ENCODE data around the gene ADSS2.
"Not testable (repeated sequence)": the region's sequence is repeated elsewhere in the genome, so short reads cannot be mapped to it uniquely, and the experiment has no call there.

The ADSS2 gene

DNA sequence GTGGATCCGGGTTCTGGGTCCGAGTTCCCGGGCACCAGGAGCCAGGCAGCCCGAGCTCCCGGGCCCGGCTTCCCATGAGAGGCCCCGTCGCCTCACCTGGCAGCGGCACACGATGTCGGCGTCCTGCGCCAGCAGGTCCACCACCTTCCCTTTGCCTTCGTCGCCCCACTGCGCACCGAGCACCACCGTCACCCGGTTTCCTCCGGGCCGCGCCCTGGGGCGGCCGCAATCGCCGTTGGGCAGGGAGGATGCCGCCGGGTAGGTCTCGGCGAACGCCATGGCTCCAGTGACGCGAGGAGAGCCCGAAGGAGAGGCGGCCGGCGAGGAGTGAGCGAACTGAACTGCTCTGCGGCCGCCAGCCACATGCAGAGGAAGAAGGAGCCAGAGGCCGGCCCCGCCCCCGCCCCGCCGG is at the start of gene ADSS2:
Gene ADSS2, minus strand, starts transcription at position 371 of the 412 bp plus-strand sequence. Its CDS starts 92 bp downstream, at position 279.
- DNase-seq (ENCODE audit: low read depth) = no peak

DNA sequence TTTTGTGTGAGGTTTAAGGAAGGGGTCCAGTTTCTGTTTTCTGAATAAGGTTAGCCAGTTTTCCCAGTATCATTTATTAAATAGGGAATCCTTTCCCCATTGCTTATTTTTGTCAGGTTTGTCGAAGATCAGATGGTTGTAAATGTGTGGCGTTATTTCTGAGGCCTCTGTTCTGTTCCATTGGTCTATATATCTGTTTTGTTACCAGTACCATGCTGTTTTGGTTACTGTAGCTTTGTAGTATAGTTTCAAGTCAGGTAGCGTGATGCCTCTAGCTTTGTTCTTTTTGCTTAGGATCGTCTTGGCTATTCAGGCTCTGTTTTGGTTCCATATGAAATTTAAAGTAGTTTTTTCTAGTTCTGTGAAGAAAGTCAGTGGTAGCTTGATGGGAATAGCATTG is 48.8 kb upstream of the ADSS2 start:
- DNase-seq (ENCODE audit: low read depth) = not testable (repeated sequence)

GRCh38 chr1:244499484-244499883 is 47.8 kb upstream of the ADSS2 start:
- not testable (repeated sequence) for DNase-seq (ENCODE audit: low read depth)

GRCh38 chr1:244497805-244498204 is 46.1 kb upstream of the ADSS2 start:
- peak; percentile 19 for DNase-seq (ENCODE audit: low read depth)

GRCh38 chr1:244496186-244496585 is 44.5 kb upstream of the ADSS2 start:
- DNase-seq (ENCODE audit: low read depth) = peak; percentile 3

- no peak for DNase-seq (ENCODE audit: low read depth)
Observed at GRCh38 chr1:244494653-244495052, 42.9 kb upstream of the ADSS2 start.

GRCh38 chr1:244484971-244485370 is 33.3 kb upstream of the ADSS2 start:
- DNase-seq (ENCODE audit: low read depth) = not testable (repeated sequence)

DNA sequence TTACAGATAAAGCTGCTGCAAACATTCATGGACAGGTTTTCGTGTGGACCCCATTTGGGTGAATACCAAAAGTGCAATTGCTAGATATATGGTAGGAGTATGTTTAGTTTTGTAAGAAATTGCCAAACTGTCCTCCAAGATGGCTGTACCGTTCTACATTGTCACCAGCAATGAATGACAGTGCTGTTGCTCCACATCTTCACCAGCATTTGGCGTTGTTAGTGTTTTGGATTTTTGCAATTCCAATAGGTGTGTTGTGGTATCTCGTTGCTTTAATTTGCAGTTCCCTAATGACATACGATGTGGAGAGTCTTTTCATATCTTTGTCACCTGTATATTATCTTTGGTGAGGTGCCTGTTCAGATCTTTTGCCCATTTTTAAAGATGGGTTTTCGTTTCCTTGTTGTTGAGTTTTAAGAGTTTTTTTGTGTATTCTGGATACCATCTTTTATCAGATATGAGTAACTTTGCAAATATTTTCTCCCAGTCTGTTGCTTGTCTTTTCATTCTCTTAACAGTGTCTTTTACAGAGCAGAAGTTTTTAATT is 21.4 kb upstream of the ADSS2 start:
- DNase-seq (ENCODE audit: low read depth) = no peak

DNA sequence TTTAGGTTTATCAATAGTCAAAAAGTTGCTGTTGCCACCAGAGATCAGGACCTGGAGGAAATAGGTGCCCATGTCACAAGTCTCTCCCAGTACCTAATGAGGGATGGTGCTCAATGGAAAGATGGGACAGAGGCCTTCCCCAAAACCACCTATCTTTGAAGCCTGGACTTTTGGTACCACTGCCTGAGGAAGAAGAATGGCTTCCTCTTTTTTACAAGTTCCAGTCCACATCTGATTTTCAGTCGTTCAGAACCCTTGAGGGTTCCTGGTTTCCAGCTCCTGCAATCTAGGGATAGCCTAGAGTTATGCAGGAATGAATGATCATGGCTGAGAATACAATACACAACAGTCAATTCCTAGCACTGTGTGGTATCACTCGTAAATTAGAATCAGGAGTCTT is 15.0 kb upstream of the ADSS2 start:
- no peak for DNase-seq (ENCODE audit: low read depth)

- peak; percentile 84 for DNase-seq (ENCODE audit: low read depth)
Observed at GRCh38 chr1:244461245-244462071, 9.7 kb upstream of the ADSS2 start, which contains the start of gene CATSPERE. Gene CATSPERE, plus strand, starts transcription at chr1:244461273. Its CDS starts 157 bp downstream, at chr1:244461430.

DNA sequence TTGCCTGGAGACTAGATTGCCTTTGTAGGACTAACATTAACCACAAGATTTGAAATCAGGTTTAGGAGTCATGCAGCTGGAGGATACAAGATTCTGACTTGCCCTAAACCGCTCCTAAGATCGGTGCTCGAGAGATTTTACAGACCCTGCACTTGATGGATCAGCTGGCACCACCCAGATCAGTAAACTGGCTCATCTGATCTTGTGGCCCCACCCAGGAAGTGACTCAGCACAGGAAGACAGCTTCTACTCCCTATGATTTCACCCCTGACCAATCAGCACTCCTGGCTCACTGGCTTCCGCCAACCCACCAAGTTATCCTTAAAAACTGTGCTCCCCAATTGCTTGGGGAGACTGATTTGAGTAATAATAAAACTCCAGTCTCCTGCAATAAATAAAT is 8.5 kb upstream of the ADSS2 start:
- no peak for DNase-seq (ENCODE audit: low read depth)

DNA sequence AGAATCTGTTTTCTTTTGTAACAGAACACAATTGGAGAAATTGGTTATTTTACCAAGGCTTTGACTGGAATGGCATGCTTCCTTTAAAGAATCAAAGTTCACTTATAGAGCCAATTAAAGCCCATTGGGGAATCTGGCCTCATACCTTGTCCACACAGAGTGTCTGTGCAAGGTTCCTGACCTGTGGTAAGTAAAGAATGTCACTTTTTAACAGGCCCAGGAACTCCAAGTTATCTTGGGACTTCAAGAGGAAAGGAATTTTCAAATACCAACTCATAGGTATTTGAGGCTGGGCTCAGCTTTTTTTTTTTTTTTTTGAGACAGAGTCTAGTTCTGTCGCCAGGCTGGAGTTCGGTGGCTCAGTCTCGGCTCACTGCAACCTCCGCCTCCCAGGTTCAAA is 7.1 kb upstream of the ADSS2 start:
- no peak for DNase-seq (ENCODE audit: low read depth)

- no peak for DNase-seq (ENCODE audit: low read depth)
Observed at GRCh38 chr1:244456586-244456985, 4.9 kb upstream of the ADSS2 start.

GRCh38 chr1:244454412-244454811 is 2.7 kb upstream of the ADSS2 start:
- no peak for DNase-seq (ENCODE audit: low read depth)

- DNase-seq (ENCODE audit: low read depth) = peak; percentile 98
Observed at GRCh38 chr1:244451951-244452795, 464 bp upstream of the ADSS2 start.

- peak; percentile 88 for DNase-seq (ENCODE audit: low read depth)
Observed at GRCh38 chr1:244450597-244451538, 841 bp downstream of the ADSS2 start.

GRCh38 chr1:244449936-244450508 is 1.7 kb downstream of the ADSS2 start:
- no peak for DNase-seq (ENCODE audit: low read depth)

DNA sequence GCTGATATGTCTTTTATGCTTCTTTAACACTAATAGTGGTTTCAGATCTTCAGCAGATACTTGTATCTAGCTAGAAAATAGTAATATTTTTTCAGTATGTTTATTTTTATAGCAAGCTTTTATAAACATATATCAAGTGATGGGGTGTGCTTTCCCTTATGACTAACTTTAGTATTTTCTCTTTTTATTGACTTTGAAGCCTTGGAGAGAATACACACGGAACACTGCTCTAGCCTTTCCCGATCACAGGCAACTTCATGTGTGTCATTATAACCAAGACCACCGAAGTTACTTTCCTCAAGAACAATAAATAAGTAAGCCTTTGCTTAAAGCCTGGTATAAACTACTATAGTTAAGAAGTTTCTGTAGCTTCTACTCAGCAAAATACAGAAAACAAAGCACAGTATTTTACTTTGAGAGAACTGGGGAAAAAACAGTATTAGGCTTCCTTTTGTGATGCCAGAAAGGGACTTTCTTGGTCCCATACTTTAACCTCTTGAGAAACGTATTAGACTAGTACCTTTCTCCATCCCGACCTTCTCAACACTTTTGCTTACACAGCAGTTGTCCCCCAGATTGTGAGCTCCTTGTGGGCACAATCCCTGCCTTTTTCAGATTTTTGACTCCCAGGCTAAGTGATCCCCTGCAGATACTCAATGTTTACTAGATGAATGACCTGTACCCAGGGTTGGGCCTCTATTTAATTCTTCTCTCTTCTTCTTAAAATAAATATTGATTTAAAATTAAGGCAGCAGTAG is 3.3 kb downstream of the ADSS2 start:
- no peak for DNase-seq (ENCODE audit: low read depth)

DNA sequence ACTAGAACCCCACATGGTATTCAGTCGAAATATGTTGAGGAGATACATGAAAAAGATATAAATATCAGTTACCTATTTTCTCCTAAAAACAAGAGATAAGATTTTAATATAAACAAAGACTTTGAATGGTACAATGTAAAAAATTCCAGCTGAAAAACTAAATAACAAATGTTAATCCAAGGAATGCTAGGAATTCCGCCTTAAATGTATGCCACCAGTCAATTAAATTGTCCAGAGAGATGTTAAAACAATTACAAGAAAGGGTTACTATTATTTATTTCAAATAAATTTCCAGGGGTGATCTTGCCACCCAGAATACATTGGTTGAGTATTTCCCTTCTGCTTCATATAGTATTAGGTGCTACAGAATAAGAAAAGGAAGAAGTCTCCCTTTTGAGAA is 4.2 kb downstream of the ADSS2 start:
- DNase-seq (ENCODE audit: low read depth) = no peak

GRCh38 chr1:244447024-244447423 is 4.7 kb downstream of the ADSS2 start:
- no peak for DNase-seq (ENCODE audit: low read depth)
